B cell (primary cell): ENCODE data around the gene TOP1. TPM values are rescaled to one million over a fixed set of nuclear protein-coding genes. Genes with fewer than 3 reads are reported as not detected.

Experiments
- ATAC-seq: fragments of 200-7000 bp; cut with Tn5 transposase; one replicate; pipeline ENCODE4 v1.10.0; 2021; ENCODE audit warnings: low read depth, mild to moderate bottlenecking, moderate number of reproducible peaks, moderate library complexity
- CTCF ChIA-PET: fragments of 350-600 bp; sonication (Branson Sonifier 250); formaldehyde crosslinking; loops from one replicate; lab custom pipeline; 2021; ENCODE audit warnings: antibody characterized with exemption, inconsistent platforms; lab: Charles Lee
- POLR2A ChIA-PET: fragments of 350-600 bp; sonication (Branson Sonifier 250); formaldehyde crosslinking; loops from one replicate; lab custom pipeline; 2021; ENCODE audit warnings: antibody characterized with exemption; lab: Charles Lee
- DNase-seq: peaks from one replicate; pipeline ENCODE4 v3.0.0; 2013
- H2AFZ ChIP-seq: 2 replicates; pipeline ENCODE4 v1.6.1; 2012; ENCODE audit warnings: mild to moderate bottlenecking, low read depth, low read length; ENCODE audit not compliant: insufficient read depth, poor library complexity, severe bottlenecking
- H3K27ac ChIP-seq, 2 donors: 1 replicate in 1 of 2; 2 replicates in 1 of 2; pipeline ENCODE4 v1.5.1; 2012 to 2013; ENCODE audit warnings: low read length in 2 of 2, mild to moderate bottlenecking in 2 of 2, moderate library complexity in 1 of 2
- H3K27me3 ChIP-seq, 4 experiments: fragments of 200-600 bp in 1 of 4; sonication (generic) in 1 of 4; replicated peaks in 1 of 4; 1 replicate in 2 of 4; 2 replicates in 2 of 4; pipeline versions ENCODE4 v1.6.1 to v1.7.0; 2013 to 2016; ENCODE audit warnings: low read length in 3 of 4, mild to moderate bottlenecking in 2 of 4, mixed read lengths in 1 of 4, moderate library complexity in 1 of 4; ENCODE audit not compliant: insufficient read depth in 4 of 4, control insufficient read depth in 3 of 4; ENCODE audit errors: control extremely low read depth in 1 of 4
- H3K36me3 ChIP-seq, 2 experiments: replicated peaks in 1 of 2; 1 replicate in 1 of 2; 2 replicates in 1 of 2; pipeline versions ENCODE4 v1.6.1 to v1.7.1; 2013; ENCODE audit warnings: low read length in 1 of 2; ENCODE audit not compliant: insufficient read depth in 2 of 2, control insufficient read depth in 1 of 2; ENCODE audit errors: control extremely low read depth in 1 of 2, extremely low read depth in 1 of 2
- H3K4me1 ChIP-seq, 2 donors: fragments of 200-600 bp in 1 of 2; sonication (generic) in 1 of 2; 1 replicate in 1 of 2; 2 replicates in 1 of 2; pipeline versions ENCODE4 v1.5.1 to v1.6.1; 2013 to 2017; ENCODE audit warnings: low read length in 2 of 2; ENCODE audit not compliant: control insufficient read depth in 2 of 2, insufficient read depth in 2 of 2
- H3K4me2 ChIP-seq: replicated peaks from 2 replicates; pipeline ENCODE3; 2012; ENCODE audit warnings: mild to moderate bottlenecking, low read depth, low read length; ENCODE audit not compliant: poor library complexity, severe bottlenecking
- H3K4me3 ChIP-seq, 5 experiments: fragments of 200-600 bp in 1 of 5; sonication (generic) in 1 of 5; 1 replicate in 3 of 5; 2 replicates in 2 of 5; pipeline versions ENCODE4 v1.5.1 to v1.7.0; 2011 to 2016; ENCODE audit warnings: low read length in 4 of 5, mild to moderate bottlenecking in 4 of 5, low read depth in 2 of 5, control low read depth in 1 of 5, moderate library complexity in 1 of 5; ENCODE audit not compliant: insufficient read depth in 1 of 5; ENCODE audit errors: control extremely low read depth in 1 of 5, extremely low read depth in 1 of 5
- H3K79me2 ChIP-seq: fragments of 200-600 bp; sonication (generic); one replicate; pipeline ENCODE4 v1.6.0; 2016; ENCODE audit warnings: low read length; ENCODE audit not compliant: control insufficient read depth, insufficient read depth
- H3K9ac ChIP-seq: fragments of 200-600 bp; sonication (generic); 2 replicates; pipeline ENCODE4 v1.6.1; 2017; ENCODE audit warnings: mild to moderate bottlenecking, low read length, moderate library complexity
- H3K9me3 ChIP-seq, 3 donors: one replicate each; pipeline versions ENCODE4 v1.6.1 to v1.7.1; 2013; ENCODE audit warnings: low read length in 2 of 3; ENCODE audit not compliant: control insufficient read depth in 2 of 3, insufficient read depth in 1 of 3; ENCODE audit errors: control extremely low read depth in 1 of 3
- H4K20me1 ChIP-seq: 2 replicates; pipeline ENCODE4 v1.6.0; 2012; ENCODE audit warnings: mild to moderate bottlenecking, low read length; ENCODE audit not compliant: insufficient read depth, control insufficient read depth, poor library complexity, severe bottlenecking
- H3K27ac Mint-ChIP-seq: one replicate; pipeline ENCODE4 v1.8.0; 2021; ENCODE audit warnings: mixed read lengths
- H3K27me3 Mint-ChIP-seq: one replicate; pipeline ENCODE4 v1.8.0; 2021; ENCODE audit warnings: mixed read lengths
- H3K4me1 Mint-ChIP-seq: one replicate; pipeline ENCODE4 v1.8.0; 2021; ENCODE audit warnings: mixed read lengths
- H3K4me3 Mint-ChIP-seq: one replicate; pipeline ENCODE4 v1.8.0; 2021; ENCODE audit warnings: mixed read lengths
- H3K9me3 Mint-ChIP-seq: one replicate; pipeline ENCODE4 v1.8.0; 2022; ENCODE audit warnings: mixed read lengths; ENCODE audit not compliant: insufficient read depth
- CTCF ChIP-seq: fragments of 200-600 bp; IDR thresholded peaks from one replicate; pipeline ENCODE4 v1.8.0; 2022; ENCODE audit warnings: antibody characterized with exemption, mild to moderate bottlenecking
- EZH2 ChIP-seq: IDR thresholded peaks from 2 replicates; pipeline ENCODE4 v1.6.1; 2012; ENCODE audit warnings: borderline replicate concordance, low read depth, mild to moderate bottlenecking, moderate library complexity, low read length; ENCODE audit not compliant: insufficient read depth, poor library complexity, severe bottlenecking
- WGBS: methylation state at CpG from one replicate; pipeline ENCODE4 v1.1.5; 2013; ENCODE audit warnings: missing lambda C conversion rate; ENCODE audit not compliant: insufficient coverage; 5-methylcytosine and 5-hydroxymethylcytosine counted together
- intact Hi-C: fragments of 100-400 bp; cut with micrococcal nuclease; formaldehyde crosslinking; loops from one replicate; pipeline ENCODE4 v1.10.0; 2022
- polyA plus RNA-seq: library from polyadenylated mRNA; depleted of rRNA; stranded (reverse); fragments of >200 nt; gene quantifications from 2 replicates; pipeline ENCODE4 v1.2.3, GENCODE V29; 2012
- total RNA-seq, 2 donors: library from RNA; stranded (reverse); fragments of 120-200 nt in 1 of 2; gene quantifications; 1 replicate in 1 of 2; 2 replicates in 1 of 2; pipeline versions ENCODE4 v1.2.3 to v1.2.4, GENCODE V29; 2013 to 2022

Gene TOP1
- total and polyA plus RNA-seq, 2 donors (not counting 1 experiment from before 2014, with no cell fraction given) = 5.4 to 44.9 TPM

GRCh38 chr20:41121399-41121798 is 92.8 kb downstream of the TOP1 start:
- TF ChIP-seq CTCF (no peak), EZH2 (no peak)
- no peak overlapping the region for H2AFZ ChIP-seq
- H3K9ac ChIP-seq = no peak overlapping the region
- H3K27ac Mint-ChIP-seq = no peak overlapping the region
- no peaks in the 10 kb centered on the region for H4K20me1 ChIP-seq
- CTCF ChIA-PET = interaction anchor here (1.5 to 1.7 kb wide), 3 partner anchors 10 to 153 kb away, joined by 3 to 5 read pairs (median 4); no protein-coding TSS in a partner anchor
- DNase-seq (no peak), ATAC-seq (no peak)
- H3K4me1 ChIP-seq = no peaks in the 10 kb centered on the region
- 96% methylated on average over 3 of the region's 3 CpGs for WGBS
- H3K27me3 ChIP-seq = no peaks in the 10 kb centered on the region
- no peaks in the 10 kb centered on the region for H3K9me3 ChIP-seq
- H3K27ac ChIP-seq = no peak overlapping the region
- H3K79me2 ChIP-seq = no peaks in the 10 kb centered on the region
- POLR2A ChIA-PET = no interaction called here
- H3K4me3 Mint-ChIP-seq = no peak overlapping the region
- H3K27me3 Mint-ChIP-seq = no peaks in the 10 kb centered on the region
- H3K4me2 ChIP-seq = no peak overlapping the region
- no peak overlapping the region for H3K4me3 ChIP-seq
- peaks cover 21 to 74% of the 10 kb centered on the region in 2 experiments for H3K36me3 ChIP-seq
- H3K9me3 Mint-ChIP-seq = no peaks in the 10 kb centered on the region
- intact Hi-C loops = no loop called here
- no peaks in the 10 kb centered on the region for H3K4me1 Mint-ChIP-seq

- Mint-ChIP-seq H3K4me1 (no peaks in the 10 kb centered on the region), H3K27me3 (no peaks in the 10 kb centered on the region), H3K27ac (no peak overlapping the region), H3K4me3 (no peak overlapping the region), H3K9me3 (no peaks in the 10 kb centered on the region)
- ChIA-PET CTCF (no interaction called here), POLR2A (no interaction called here)
- WGBS = no CpG with 5 or more reads among the region's 6 CpGs
- Histone ChIP-seq H4K20me1 (no peaks in the 10 kb centered on the region), H3K4me2 (no peak overlapping the region), H3K27me3 (no peaks in the 10 kb centered on the region), H3K9ac (no peak overlapping the region), H3K36me3 (peaks cover 23 to 56% of the 10 kb centered on the region in 2 experiments), H3K27ac (no peak overlapping the region), H2AFZ (no peak overlapping the region), H3K4me3 (no peak overlapping the region), H3K79me2 (no peaks in the 10 kb centered on the region), H3K4me1 (no peaks in the 10 kb centered on the region), H3K9me3 (no peaks in the 10 kb centered on the region)
- TF ChIP-seq CTCF (no peak), EZH2 (no peak)
- ATAC-seq (no peak), DNase-seq (no peak)
- intact Hi-C loops = no loop called here
Measured at GRCh38 chr20:41123631-41124030, 95.0 kb downstream of the TOP1 start.
